Erythroblast (primary cell): Measurements from ENCODE around the gene PTCH1.

Experiments
- GATA1 ChIP-seq: IDR thresholded peaks from 2 replicates; pipeline ENCODE4 v1.6.1; 2011; ENCODE audit warnings: low read depth, mild to moderate bottlenecking, control low read depth, low read length, moderate library complexity
- POLR2A ChIP-seq: IDR thresholded peaks from 2 replicates; pipeline ENCODE4 v1.6.1; 2011; ENCODE audit warnings: mild to moderate bottlenecking, low read length

GRCh38 chr9:95495529-95495928 is 21.2 kb downstream of the PTCH1 start:
- TF ChIP-seq POLR2A (no peak), GATA1 (no peak)
